ENCODE measurements around the gene BIK.
"Not testable (repeated sequence)": the region's sequence is repeated elsewhere in the genome, so short reads cannot be mapped to it uniquely, and the experiment has no call there.

- not testable (repeated sequence) for TF ChIP-seq CTCF (conservative IDR thresholded peaks at IDR 0.05; ENCODE audit: low read depth in 2 of 2); EZH2phosphoT487 (IDR thresholded peaks at IDR 0.05; ENCODE audit: unreplicated experiment); CREB1 (CRISPR knock-in tag; IDR thresholded peaks at IDR 0.05; ENCODE audit: low read depth); POLR2AphosphoS5 (IDR thresholded peaks at IDR 0.05; ENCODE audit: low read depth)
These were observed 6.4 kb upstream of the BIK start for GRCh38 chr22:43104056-43104625.
